ENCODE measurements around the gene MFF.

MFF gene

GRCh38 chr2:227324995-227325838 is at the start of gene MFF:
Gene MFF (plus strand): TSS chr2:227325251. CDS start chr2:227330666, 5,415 bp downstream.
- DNase-seq = peak; percentile 95

DNA sequence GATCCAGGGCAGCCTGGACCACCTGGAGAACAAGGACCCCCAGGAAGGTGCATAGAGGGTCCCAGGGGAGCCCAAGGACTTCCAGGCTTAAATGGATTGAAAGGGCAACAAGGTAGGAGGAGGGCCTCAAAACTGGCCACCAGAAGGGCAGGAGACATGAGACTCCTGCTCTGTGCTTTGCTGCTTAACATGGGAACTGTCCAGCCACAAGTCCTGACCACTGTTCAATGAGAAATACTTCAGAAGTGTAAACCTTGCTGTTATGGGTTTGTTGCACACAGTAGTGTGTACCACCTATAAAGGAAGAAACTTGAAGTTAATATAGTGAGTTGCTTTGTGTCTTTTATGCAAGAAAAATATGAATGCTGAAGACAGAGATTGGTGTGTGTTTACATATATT is 44.2 kb upstream of the MFF start:
- no peak for DNase-seq

GRCh38 chr2:227285741-227286236 is 39.3 kb upstream of the MFF start:
- no peak for DNase-seq

- DNase-seq = no peak
Measured at GRCh38 chr2:227287771-227288170, 37.3 kb upstream of the MFF start.

DNA sequence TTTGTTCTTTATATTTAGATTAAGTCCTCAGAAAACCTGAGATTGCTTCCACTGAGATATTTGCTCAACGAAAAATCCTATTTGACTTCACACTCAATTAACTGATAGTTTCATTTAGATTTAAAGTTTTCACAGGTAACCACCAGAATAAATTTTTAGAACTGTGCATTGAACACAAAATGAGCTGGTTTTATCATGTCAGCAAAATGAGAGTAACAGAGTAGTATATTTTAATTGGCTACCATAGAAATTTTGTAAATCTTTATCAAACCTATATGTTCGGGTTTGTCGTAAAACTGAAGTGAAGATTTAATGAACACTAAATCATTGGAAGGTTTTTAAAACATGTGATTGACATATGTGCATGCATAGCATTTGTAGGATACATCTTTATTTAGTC is 32.7 kb upstream of the MFF start:
- no peak for DNase-seq

DNA sequence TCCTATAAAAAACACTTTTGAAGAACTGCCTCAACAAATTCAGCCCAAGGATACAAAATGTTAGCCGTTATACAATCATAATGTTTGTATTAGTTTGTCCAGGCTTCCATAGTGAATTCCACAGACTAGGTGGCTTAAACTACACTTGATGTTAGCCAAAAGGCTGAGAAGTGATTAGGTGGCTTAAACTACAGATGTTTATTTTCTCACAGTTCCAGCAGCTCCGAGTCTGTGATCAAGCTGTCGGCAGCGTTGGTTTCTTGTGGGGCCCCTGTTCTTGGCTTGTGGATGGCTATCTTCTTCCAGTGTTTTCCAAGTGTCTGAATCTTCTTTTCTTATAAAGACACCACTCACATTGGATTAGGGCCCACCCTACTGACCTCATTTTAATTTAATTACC is 31.5 kb upstream of the MFF start:
- no peak for DNase-seq

GRCh38 chr2:227295806-227296205 is 29.2 kb upstream of the MFF start:
- DNase-seq = no peak

DNA sequence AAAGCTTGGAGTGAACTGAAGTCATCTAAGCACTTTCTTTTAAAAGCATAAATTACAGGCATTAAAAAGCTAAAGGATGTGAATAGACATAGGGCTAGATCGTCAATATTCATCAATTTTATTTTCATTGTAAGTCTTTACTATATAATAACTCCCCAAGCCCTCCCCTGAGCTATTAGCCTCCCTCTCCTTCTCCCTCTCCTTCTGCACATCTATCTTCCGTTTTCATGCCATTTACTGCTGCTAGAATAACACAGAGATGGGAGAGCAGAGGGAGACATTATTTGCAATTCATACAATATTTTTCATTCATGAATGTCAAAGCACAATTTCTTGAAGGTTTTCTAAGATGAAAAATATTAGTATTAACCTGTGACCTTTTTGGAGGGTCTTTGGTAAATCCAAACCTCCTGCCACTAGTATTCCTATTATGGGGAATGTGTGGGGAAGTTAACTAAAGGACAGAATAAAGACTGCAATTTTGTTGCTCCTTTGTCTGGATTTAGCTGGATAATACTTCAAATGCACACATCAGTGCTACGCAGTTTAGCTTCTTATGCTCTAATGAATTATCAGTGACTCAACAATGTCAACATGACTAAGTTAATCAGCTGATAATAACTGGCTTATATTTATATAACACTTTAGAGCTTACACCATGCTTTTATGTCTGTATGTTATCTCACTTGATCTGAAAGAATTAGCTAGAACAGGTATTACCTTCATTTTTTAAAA is 28.2 kb upstream of the MFF start:
- DNase-seq = no peak

GRCh38 chr2:227301523-227301922 is 23.5 kb upstream of the MFF start:
- no peak for DNase-seq

GRCh38 chr2:227308784-227309183 is 16.3 kb upstream of the MFF start:
- DNase-seq = no peak

- no peak for DNase-seq
Measured at GRCh38 chr2:227310756-227311110, 14.3 kb upstream of the MFF start.

DNA sequence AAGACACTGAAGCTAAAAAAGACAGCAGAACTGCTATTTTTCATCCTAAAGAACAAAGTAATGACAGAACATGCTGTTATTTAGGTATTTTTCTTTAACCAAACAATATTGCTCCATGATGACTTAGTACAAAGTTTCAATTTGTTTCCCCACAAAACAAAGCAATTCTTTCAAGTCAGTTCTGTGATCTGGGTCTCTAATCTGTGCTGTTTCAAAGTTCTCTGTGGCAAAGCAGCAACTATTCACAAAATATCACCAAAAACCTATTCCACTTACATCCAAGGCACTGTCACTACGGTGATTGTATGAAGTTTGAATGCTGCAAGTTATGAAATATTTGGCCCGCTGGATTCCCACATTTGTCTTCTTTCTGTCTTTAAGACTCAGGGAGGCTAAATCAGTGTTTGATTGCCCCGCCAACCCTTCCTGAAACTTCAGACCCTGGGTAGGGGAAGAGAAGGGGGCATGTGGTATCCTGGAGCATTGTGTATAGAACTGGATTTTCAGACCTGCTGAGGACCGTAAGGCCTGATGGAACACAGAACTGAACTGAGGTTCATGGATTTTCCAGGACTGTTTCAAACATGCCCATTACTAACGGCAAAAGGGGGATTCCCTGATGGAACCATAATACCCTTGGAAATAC is 13.1 kb upstream of the MFF start:
- DNase-seq = no peak

GRCh38 chr2:227312579-227312978 is 12.5 kb upstream of the MFF start:
- no peak for DNase-seq

GRCh38 chr2:227313310-227313709 is 11.7 kb upstream of the MFF start:
- no peak for DNase-seq

GRCh38 chr2:227317834-227318233 is 7.2 kb upstream of the MFF start:
- DNase-seq = no peak

DNA sequence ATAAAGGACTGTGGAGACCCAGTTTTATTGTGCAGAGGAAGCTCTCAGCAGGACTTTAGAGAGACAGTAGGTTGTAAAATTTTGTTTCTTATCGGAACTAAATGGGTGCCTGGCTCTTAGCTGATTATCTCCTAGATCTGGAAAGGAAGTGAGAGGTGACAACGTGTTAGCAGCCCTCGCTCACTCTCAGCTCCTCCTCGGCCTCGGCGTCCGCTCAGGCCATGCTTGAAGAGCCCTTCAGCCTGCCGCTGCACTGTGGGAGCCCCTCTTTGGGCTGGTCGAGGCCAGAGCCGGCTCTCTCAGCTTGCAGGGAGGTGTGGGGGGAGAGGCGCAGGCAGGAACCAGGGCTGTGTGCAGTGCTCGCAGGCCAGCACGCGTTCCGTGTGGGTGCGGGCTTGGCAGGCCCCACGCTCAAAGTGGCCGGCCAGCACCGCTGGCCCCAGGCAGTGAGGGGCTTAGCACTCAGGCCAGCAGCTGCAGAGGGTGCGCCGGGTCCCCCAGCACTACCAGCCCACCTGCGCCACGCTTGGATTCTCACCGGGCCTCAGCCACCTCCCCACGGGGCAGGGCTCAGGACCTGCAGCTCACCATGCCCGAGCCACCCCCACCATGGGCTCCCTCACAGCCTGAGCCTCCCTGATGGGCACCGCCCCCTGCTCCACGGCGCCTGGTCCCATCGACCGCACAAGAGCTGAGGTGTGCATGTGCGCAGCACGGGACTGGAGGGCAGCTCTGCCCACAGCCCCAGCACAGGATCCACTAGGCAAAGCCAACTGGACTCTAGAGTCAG is 4.6 kb upstream of the MFF start:
- DNase-seq = no peak

DNA sequence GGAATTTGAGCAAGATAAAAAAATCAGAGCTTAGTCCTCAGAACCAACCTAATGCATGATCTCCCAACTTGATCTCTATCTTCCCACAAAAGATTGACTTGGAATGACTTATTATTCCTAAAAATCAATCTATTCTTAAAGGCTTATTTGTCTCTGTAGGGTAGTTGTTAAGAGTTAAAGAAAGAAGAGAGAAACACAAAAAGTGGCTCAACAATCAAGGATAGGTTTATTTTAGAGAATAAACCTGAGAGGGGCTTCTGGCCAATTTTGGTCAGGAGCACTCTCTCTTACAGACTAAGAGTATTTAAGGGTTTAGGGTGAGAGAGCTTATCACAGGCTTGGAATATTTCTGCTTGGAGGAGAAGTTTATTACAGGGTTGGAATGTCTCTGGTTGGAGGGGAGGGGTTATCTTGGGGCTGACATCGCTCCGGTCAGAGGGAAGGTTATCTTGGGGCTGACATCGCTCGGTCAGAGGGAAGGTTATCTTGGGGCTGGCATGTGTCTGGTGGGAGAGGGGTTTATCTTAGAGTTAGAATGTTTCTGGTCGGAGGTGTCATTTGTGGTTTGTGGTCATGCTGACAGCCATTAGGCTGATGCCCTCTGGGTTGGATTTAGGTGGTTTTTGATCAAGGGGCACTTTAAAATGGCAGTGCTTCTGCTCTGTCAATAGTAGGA is 2.4 kb upstream of the MFF start:
- DNase-seq = no peak

DNA sequence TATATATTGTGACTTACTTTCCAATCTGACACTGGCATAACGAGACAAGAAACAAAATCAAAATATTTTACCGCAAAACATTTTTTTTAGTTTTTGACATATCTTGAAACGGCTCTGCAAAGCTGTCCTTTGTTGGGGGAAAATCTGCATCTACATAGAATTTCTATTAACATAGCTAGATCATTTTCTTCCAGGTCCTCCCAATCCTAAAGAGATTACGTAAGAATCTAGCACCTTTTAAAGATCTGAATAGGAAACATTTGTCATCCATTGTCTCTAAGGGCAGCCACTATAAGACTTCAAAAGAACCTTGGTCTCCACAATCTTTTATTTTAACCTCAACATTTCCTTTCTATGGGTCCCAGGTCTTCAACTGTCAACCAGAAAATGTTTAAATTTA is 1.2 kb upstream of the MFF start:
- no peak for DNase-seq

- peak; percentile 51 for DNase-seq
Measured at GRCh38 chr2:227324642-227324994, 433 bp upstream of the MFF start.

DNA sequence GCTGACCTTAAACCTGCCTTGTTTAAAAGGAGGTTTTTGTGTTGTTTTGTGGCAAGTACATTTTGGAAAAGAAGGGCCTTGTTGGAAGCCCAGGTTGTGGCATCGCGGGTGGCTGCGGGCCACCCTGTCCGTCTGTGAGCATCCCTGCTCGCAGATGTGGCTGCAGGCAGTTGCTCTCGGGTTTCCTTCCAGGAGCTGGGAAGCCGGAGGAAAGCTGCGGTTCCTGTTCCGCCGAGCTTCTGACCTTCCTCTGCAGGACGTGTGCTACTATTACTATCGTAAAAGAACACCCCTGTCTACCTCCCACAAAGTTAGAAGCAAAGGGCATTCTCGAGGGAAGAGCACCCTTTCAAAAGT is 766 bp downstream of the MFF start:
- peak; percentile 65 for DNase-seq

- no peak for DNase-seq
Measured at GRCh38 chr2:227326783-227327182, 1.7 kb downstream of the MFF start.

DNA sequence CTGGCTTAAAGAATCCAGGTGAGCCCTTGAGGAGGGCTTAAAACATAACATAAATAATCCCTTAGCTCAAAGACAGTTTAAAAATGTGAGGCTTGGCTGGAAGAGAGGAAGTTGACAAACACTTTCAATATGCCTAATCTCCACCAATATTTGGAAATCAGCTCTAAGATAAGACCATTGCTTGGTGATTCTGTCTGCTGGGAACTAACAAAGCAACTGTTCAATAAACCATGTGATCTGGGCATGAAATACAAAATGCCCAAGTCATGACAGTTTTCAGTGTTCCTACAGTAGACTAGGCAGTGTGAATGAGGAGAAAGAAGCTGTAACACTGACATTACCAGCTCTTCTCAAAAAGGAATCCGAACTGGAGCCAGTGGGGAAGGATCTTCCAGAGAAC is 10.7 kb downstream of the MFF start:
- DNase-seq = no peak

DNA sequence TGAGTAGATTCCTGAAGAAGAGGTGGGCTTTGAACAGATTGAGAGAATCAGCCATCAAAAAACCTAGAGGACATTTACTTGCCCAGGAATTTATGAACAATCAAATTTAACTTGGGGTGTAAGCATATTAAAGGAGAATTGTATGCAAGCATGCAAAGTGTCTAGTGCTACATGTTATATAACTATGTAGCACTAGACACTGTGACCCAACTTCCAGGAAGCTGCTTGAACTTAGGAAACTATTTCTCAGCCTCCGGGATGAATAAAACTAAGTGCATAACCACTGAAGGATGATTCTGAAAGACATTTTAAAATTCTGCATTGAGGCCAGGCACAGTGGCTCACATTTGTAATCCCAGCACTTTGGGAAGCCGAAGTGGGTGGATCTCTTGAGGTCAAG is 12.4 kb downstream of the MFF start:
- no peak for DNase-seq
